ENCODE measurements around the gene EZH2.

EZH2 gene

GRCh38 chr7:148852272-148852671 is 31.8 kb downstream of the EZH2 start:
- peak in 2 of 3 donors; percentile 43 to 51 for DNase-seq

- no peak for DNase-seq
These were observed 33.5 kb downstream of the EZH2 start for GRCh38 chr7:148850564-148850963.

GRCh38 chr7:148849393-148850098 is 34.5 kb downstream of the EZH2 start:
- no peak for DNase-seq

- no peak for DNase-seq
These were observed 36.0 kb downstream of the EZH2 start for GRCh38 chr7:148847815-148848734.

- peak in 2 of 3 donors; percentile 29 to 45 for DNase-seq
These were observed 45.2 kb downstream of the EZH2 start for GRCh38 chr7:148838905-148839304.

- DNase-seq = peak in 1 of 3 donors; percentile 35
These were observed 48.2 kb downstream of the EZH2 start for GRCh38 chr7:148835854-148836253.

GRCh38 chr7:148834605-148835004 is 49.5 kb downstream of the EZH2 start:
- DNase-seq = no peak

GRCh38 chr7:148831782-148832181 is 52.3 kb downstream of the EZH2 start:
- no peak for DNase-seq

- DNase-seq = peak in 1 of 3 donors; percentile 24
These were observed 53.0 kb downstream of the EZH2 start for GRCh38 chr7:148830897-148831692.

- no peak for DNase-seq
These were observed 55.1 kb downstream of the EZH2 start for GRCh38 chr7:148828965-148829364.

- DNase-seq = no peak
These were observed 58.8 kb downstream of the EZH2 start for GRCh38 chr7:148825338-148825737.

GRCh38 chr7:148824864-148825263 is 59.2 kb downstream of the EZH2 start:
- DNase-seq = no peak

GRCh38 chr7:148821422-148821821 is 62.7 kb downstream of the EZH2 start:
- no peak for DNase-seq

- peak; percentile 28 to 72 (median 70) for DNase-seq
These were observed 64.3 kb downstream of the EZH2 start for GRCh38 chr7:148819697-148820360.

- no peak for DNase-seq
These were observed 68.5 kb downstream of the EZH2 start for GRCh38 chr7:148815612-148816011.

- DNase-seq = no peak
These were observed 69.0 kb downstream of the EZH2 start for GRCh38 chr7:148814922-148815559.

GRCh38 chr7:148813890-148814289 is 70.2 kb downstream of the EZH2 start:
- DNase-seq = no peak

GRCh38 chr7:148811892-148812291 is 72.2 kb downstream of the EZH2 start:
- no peak for DNase-seq

GRCh38 chr7:148809856-148810255 is 74.2 kb downstream of the EZH2 start:
- DNase-seq = no peak

- DNase-seq = no peak
These were observed 76.7 kb downstream of the EZH2 start for GRCh38 chr7:148807436-148807835.

GRCh38 chr7:148806187-148806586 is 77.9 kb downstream of the EZH2 start:
- no peak for DNase-seq

Data from suppressor macrophage treated with lipopolysaccharide for 1 hour (primary cell).